KBM-7 (cell line): Measurements from ENCODE around the gene MFSD1.

Source experiments
- DNase-seq: peaks from one replicate; pipeline ENCODE4 v3.0.0-alpha.2; 2015
- in situ Hi-C: fragments of 300-500 bp; cut with MboI; formaldehyde crosslinking; loops from 2 replicates; pipeline ENCODE4 v1.14.3; 2020; ENCODE audit warnings: low sequenced_read_pairs, low pct_unique_long_range_greater_than_20kb, mixed read lengths

The MFSD1 gene

DNA sequence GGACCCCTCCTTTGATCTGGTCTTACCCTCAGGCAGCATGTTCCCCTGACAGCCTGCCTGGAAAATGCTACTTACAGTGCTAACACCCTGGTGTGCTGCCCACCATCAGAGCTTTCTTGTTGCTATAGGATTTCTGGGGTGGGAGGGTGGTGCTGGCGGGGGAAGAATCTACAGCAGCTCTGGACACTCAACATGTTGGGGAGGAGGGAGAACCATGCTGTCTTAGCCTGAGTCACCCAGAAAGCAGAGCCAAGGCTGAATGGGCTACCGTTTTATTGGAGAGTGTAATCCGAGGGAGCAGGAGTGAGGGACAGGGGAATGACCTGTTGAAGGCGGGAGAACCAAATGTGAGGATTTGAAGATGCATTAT, 45.6 kb downstream of the MFSD1 start:
- in situ Hi-C loops: loop anchor here (25.0 kb wide), 1 partner anchor 415 kb away; no protein-coding TSS in a partner anchor
- DNase-seq: no peak

- no peak for DNase-seq
- in situ Hi-C loops: loop anchor here (25.0 kb wide), 1 partner anchor 414 kb away; no protein-coding TSS in a partner anchor
These were observed 46.0 kb downstream of the MFSD1 start for GRCh38 chr3:158847885-158848284.

DNA sequence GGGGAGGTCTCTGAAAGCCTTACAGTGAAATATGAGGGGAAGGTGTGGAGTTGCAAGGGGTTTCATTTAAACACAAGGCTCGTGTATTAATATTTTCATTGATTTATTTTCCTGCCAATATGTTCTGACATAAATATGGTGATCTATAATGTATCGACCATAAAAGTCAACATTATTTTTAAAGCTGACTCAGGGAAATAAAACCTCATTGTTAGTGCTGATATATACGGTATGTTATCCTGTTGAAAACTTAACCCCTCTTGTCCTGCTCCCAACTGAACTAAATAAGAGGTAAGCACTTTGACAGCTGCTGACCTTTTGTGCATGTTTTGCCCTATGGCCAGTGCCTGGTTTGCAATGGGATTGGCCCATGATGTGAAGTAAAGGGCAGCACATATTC, 47.9 kb downstream of the MFSD1 start:
- no peak for DNase-seq
- in situ Hi-C loops: loop anchor here (25.0 kb wide), 1 partner anchor 413 kb away; no protein-coding TSS in a partner anchor

DNA sequence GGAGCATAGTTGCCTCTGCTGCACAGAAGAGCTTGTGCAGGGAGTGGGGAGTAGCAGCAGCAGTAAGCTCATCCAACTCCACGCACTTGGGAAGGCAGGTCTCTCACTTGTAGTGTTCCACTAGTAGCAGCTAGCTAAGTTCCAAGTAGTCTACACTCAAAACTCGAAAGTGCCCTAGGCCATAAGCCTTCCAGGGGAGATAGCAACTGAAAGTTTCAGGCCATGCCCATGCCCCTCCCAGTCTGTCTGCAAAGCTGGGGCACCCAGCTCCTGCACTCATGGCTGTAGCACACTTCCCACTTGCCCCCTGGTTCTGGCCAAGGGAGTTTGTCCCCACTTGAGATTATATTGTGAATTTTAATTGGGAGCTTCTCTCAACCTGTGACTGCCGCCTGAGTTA, 57.5 kb downstream of the MFSD1 start:
- DNase-seq: no peak
- in situ Hi-C loops: no loop called here

- no peak for DNase-seq
- in situ Hi-C loops: no loop called here
These were observed 61.4 kb downstream of the MFSD1 start for GRCh38 chr3:158863247-158863646.

GRCh38 chr3:158864492-158864891, 62.6 kb downstream of the MFSD1 start:
- in situ Hi-C loops: no loop called here
- no peak for DNase-seq

DNA sequence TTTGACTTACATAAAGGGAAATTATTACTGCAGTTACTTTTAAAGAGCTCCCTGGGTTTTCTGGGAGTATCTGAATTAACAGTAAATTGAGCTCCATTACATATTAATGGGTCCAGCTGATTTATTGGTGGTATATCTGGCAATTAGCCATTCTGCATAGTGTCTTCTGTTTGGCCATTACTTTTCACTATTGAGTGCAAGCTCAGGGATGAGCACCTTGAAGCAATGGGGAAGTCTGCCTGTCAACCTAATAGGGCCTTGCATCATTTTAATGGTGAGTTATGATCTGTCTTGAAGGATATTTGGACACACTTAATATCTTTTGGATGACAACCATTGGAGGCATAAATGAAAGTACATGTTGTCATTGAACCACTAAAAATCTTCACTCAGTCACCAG, 73.8 kb downstream of the MFSD1 start:
- in situ Hi-C loops: no loop called here
- no peak for DNase-seq
